ENCODE measurements around the gene SLC35B1.
"Not testable (repeated sequence)": the region's sequence is repeated elsewhere in the genome, so short reads cannot be mapped to it uniquely, and the experiment has no call there.

The SLC35B1 gene

GRCh38 chr17:49731435-49731831 is 23.7 kb upstream of the SLC35B1 start:
- no peak for DNase-seq

DNA sequence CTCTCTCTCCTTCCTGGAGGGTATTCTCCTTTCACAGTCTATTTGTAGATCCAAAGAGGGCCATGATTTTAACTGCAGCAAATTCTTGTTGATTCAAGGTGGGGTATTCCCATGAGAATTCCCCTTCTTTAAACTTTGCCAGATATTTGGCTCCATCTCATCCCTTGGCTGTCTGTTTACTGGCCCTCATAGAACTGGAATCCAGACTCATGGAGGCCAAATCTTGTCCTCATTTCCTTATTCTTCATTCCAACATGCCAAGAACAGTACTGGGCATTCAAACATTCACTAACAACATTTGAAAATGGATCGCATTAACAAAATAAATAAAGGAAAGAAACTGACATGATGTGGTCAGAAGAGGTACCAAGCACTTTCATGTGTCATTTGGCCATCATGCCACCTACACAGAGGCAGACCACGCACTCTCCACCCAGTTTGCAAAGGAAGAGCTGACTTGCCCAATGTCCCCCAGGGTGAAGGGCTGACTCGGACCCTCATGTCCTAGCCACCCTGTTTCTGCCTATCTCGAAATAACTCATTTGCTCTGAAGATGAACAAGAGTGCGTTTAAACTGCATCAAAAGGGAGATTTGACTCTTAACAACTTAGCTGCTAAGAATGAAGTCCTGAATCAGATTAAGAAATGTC is 23.1 kb upstream of the SLC35B1 start:
- DNase-seq: no peak

DNA sequence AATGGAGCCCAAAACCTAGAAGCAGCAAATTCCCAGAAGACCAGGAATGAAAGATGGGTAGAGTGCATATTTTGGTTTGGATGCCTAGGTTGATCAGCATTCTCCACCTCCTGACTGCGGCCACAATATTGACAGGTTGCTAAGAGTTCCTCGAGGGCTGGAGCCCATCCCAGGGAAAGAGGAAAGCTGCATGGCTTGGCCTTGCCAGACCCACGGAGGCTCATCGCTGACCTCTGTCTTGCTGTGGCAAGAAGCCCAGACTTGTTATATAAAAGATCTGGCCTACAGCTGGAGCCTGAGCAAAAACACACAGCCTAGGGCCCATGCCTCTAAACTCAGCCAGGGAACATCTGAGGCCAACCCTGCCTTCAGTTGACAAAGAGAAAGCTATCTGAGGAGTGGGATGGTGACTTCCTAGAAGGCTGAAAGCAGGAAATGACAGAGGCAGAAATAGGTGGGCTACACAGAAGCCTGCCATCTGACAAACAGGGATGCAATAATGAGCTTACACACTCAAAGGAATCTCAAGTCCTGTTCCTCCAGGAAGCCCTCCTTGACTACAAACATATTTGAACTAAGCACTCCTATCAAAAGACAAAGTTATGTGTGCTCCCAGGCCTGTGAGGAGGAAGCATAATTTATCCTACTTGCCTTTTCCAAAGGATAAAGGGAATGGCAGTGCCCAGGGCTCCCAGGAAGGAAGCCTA is 22.5 kb upstream of the SLC35B1 start:
- no peak for DNase-seq

DNA sequence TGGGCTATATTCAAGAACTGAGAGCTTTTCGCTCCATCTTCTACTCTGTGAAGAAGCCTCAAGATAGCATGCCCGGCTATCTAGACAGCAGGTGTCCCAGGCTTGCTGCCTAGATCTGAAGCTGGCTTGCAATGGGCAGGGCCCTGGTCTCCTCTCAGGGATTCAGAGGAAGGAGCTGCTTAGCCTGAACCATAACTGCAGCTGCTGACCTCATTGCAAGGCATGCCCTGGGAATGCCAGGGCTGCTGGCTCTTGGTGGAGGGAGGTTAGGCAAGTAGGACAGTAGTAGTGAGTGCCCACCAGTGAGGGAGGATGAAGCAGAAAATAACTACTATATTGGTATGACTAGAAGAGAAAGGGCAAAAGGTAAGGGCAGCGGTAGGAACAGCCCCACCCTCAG is 21.3 kb upstream of the SLC35B1 start:
- DNase-seq: no peak

GRCh38 chr17:49728425-49728824 is 20.7 kb upstream of the SLC35B1 start:
- DNase-seq: no peak

DNA sequence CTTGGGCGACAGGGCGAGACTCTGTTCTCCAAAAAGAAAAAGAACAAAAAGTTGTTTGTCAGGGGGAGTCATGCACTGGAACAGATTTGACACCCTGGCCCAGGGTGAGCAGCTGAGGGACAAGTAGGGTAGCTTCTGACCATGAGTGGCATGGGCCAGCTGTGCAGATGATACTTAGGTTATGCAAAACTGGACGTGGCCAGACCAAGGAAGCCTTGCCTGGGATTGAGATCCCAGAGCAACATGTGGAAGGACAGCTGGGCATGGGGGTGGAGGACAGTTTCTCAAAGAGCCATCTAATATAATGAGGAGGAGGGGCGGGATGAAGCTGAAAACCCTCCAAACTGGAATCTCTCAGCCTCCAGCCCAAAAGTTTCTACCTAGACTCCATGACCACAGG is 19.6 kb upstream of the SLC35B1 start:
- no peak for DNase-seq

DNA sequence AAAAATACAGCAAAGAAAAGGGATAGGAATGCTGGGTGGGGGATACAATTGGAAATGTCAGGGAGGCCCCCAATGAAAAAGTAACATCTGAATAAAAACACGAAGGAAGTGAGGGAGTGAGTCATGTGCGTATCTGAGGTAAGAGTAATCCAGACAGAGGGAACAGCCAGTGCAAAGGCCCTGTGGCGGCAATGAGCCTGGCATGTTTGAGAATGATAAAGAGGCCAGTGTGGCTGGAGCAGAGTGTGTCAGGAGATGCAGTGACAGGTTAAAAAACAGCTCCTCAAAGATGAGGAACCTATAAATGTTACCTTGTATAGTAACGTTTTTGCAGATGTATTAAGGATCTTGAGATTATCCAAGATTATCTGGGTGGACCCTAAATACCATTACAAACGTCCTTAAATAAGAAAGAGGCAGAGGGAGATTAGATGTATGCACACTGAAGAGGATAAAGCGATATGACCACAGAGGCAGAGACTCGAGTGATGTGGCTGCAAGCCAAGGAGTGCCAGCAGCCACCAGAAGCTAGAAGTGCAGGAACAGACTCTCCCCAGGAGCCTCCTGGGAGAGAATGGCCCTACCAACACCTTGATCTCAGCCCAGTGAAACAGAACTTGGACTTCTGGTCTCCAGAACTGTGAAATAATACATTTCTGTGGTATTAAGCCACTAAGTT is 17.8 kb upstream of the SLC35B1 start:
- DNase-seq: no peak

- not testable (repeated sequence) for DNase-seq
These were observed 16.8 kb upstream of the SLC35B1 start for GRCh38 chr17:49724552-49724951.

GRCh38 chr17:49723423-49723822 is 15.7 kb upstream of the SLC35B1 start:
- no peak for DNase-seq

DNA sequence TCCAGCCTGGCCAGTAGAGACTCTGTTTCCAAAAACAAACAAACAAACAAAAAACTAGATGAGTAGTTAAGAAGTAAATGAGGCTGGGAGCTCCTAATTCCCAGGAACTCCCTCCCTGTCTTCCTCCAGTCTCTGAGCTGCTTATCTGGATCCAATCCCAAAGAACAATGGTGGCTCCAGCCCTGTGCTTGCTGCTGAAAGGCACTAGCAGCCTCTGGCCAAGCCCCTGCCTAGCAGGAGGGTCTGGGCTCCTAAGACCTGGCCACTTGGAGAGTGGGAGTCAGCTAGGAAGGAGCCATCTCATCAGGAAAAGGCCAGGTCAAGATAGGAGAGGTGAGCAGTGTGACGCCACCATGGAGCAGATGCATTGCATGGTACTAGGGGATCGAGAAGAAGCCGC is 14.3 kb upstream of the SLC35B1 start:
- DNase-seq: no peak

DNA sequence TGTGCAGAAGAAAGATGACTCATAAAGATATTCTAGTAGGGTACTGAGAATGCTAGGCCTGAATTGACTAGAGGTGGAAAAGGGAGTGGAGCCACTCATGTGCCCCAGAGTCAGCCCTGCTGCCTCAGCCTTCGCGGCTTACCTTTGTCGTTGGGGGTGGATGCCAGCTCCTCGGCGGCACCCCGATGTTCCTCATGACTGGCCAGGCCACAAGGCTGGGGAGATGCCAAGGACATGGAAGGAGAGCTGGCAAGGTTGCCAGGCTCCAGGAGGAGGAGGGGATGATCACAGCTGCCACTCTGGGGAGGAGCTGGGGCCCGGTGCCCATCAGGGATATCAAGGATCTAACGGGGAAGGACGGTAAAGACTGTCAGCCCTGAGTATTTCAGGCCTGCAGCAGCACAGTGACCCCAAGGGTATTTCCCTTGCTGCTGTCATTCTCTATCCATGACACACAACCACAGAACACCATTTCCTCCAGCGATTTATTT is 9.7 kb upstream of the SLC35B1 start:
- DNase-seq: no peak

DNA sequence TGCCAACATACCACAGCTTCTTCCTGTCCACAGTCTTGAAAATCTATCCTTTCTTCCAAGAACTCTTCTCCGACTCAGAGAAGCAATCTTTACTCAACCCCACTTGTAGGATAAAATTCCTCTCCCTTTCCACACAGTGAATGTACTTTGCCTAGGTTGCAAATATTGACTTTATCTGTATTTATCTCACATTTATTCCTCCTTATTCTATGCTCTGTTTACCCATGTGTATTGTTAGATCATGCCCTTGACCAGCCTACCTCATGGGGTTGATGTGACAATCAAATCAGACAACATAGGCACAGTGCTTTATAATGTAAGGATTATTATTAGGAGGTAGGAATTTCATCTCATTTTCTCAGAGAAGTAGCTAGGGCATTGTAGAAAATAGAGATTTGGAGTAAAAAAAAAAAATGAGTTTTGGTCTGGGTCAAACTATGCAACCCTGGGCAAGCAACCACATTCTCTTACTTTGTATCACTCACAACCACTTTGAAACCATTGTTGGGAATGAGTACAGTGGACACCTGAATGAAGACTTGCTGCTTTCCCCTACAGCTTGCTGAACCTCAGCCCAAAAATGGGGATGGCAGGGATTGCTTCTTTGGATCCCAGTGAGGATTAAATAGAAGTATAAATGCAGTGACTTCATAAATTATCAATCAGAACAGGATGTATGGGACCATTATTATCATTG is 9.1 kb upstream of the SLC35B1 start:
- DNase-seq: no peak

DNA sequence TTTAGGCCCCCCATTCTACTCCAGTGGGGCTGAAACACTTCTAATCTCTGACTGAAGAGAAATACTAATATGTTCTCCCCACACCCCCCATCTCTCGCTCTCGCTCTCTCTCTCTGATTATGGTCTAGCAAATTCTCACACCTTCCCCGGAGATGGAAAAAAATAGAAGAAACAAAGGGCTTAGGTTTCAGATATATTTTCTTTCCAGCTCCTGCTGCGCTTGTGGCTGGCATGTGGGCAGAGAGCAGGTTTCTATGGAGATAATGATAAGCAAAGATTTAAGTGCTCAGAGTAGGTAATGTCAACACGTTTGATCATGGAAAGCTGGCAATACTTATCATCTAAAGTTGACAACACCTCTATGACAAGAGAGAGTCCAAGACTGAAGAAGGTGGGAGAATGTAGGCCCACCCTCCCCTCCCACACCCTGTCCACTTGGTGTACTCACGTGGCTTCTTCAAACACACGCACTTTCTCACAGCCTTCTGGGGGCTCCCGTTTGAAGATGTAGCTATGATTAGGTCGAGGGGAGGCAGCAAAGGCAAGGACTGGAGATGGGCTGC is 8.0 kb upstream of the SLC35B1 start:
- no peak for DNase-seq

GRCh38 chr17:49715216-49715615 is 7.5 kb upstream of the SLC35B1 start:
- no peak for DNase-seq

DNA sequence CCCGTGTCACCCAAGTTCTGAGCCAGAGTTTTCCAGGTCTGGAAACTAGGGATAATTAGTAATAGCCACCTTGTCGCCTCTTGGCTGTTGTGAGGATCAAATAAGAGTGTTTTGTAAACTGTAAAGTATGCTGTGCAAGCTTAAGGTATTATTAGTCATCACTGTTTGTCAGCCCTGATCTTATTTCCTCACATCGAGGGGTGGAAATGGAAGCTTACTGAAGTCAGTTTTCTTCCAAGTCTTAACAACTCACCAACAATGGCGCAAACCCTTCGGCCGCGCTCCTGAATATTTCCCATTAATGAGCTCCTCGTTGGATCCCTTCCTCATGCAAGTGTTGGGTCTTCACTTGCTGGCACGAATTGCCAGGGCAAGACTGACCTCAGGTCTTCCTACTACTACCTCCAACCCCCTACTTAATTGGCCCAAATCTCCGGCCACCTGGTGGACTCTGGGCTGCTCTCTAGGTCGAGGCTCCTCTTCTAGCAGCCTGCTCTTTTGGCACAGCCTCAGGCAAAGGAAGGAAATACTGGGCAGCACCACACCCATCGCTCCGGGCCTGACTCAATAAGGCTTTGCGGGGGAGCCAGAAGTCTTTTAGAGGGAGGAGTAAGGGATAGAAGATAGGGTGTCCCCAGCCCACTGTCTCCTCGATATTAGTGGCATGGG is 885 bp upstream of the SLC35B1 start:
- DNase-seq: no peak

DNA sequence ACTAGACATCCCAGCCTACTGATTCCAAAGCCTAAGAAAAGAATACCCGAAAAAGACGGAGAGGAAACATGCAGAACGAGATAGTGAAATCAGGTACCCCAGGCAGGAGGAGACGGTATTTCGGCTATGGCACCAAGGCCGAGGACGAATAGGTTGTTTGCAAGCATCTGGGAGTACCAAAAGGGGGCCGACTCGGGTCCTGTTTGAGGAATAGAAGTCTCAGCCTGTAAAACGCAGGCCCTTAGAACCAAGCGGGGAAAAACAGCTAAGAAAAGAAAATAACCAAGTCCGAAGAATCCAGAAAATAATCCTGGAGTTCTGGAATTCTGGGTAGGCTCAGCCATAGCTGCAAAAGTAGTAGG is 537 bp downstream of the SLC35B1 start:
- DNase-seq: no peak

GRCh38 chr17:49705254-49705653 is 2.5 kb downstream of the SLC35B1 start:
- DNase-seq: no peak

DNA sequence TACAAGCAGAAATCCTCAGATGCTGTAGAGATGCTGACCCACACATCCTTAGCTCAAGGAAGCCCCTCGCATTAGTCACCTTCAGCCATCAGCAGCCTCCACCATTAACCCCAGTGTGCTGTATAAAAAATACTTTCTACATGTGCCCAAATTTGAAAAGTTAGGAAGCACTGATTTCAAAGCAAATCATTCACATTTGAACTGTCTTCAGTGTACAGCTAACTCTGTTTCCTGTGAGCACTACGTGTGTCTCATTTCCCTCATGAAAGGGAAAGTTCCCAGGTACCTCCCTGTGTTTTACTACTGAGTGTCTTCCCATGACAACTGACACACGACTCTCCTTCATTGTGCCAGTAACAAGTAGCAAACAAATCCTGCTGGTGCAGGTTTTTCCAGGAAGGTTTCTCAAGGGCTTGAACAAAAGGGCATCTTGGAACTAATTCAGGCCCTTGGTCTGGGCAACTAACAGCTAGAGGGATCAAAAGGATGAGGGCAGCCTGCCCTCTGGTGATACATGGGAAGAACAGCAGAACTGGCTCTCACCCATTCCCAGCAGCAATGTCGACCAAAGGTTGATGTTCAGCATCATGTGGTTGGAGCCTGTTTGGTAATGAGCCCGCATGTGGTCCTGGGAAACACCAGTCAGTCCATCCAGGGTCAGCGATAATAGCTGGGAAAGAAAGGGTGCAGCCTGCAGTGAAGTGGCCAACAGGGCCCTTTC is 4.0 kb downstream of the SLC35B1 start:
- no peak for DNase-seq

DNA sequence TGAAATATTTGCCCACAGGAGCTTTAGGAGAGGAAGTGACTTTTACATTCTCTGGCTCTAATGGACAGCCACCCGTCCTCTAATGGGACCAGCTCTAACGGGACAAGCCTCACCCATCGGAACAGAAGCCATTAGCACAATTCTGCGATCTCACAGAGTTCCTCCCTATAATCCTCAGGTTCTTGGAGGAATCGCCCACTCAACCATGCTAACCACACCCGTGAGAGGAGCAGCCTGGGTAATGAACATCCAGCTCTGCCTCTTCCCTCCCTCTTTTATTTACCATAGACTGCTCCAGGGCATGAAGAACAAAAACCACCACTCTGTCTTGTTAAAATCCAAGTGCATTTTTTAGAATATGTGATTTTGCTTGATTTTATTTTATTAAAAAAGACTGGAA is 6.8 kb downstream of the SLC35B1 start:
- DNase-seq: no peak

DNA sequence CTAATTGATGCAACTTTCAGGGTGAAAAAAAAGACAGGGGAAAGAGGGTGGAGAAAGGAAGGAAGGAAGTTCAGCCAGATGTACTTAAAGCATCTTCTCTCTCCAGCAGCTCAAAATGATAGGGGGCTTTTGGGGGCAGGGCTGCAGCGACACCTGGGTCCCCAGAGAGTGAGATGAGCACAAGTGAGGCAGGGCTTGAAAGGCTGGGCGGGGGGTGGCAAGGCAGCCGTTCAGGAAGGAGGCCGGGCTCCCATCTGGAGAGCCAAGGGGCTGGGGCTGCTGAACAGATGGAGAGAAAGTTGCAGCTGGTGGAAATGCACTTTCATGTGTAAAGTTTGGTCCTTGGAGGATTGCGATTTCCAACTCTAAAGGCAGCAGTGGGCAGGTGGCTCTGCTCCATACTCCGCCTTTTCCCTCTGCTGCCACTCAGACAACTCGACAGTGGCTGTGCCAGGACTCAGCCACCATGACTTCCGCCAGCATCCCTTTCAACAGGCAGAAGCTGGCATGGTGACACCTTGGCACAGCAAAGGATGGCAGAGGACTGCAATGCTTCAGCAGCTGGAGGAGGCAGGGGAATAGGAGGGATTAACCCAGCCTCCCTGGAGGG is 7.7 kb downstream of the SLC35B1 start:
- DNase-seq: no peak

DNA sequence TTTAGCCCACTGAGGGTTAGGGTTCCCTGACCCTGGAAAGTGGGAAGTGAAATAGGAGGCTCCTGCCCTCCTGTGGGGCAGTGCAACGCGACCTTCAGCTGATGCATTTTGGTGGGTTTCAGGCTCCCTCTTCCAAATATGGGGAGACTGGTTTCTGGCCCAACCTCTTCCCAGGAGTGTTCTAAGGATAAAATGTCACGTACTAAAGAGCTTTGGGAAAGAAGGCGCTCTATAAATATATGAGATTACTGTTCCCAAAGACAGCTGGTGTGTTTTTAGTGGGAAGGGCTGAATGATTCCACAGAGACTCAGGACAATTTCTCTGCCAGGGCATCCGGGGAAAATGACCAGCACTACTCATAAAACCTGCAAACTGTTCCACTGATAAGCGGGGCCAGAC is 9.8 kb downstream of the SLC35B1 start:
- DNase-seq: no peak
